ENCODE results near the gene PTGIR.

The PTGIR gene

DNA sequence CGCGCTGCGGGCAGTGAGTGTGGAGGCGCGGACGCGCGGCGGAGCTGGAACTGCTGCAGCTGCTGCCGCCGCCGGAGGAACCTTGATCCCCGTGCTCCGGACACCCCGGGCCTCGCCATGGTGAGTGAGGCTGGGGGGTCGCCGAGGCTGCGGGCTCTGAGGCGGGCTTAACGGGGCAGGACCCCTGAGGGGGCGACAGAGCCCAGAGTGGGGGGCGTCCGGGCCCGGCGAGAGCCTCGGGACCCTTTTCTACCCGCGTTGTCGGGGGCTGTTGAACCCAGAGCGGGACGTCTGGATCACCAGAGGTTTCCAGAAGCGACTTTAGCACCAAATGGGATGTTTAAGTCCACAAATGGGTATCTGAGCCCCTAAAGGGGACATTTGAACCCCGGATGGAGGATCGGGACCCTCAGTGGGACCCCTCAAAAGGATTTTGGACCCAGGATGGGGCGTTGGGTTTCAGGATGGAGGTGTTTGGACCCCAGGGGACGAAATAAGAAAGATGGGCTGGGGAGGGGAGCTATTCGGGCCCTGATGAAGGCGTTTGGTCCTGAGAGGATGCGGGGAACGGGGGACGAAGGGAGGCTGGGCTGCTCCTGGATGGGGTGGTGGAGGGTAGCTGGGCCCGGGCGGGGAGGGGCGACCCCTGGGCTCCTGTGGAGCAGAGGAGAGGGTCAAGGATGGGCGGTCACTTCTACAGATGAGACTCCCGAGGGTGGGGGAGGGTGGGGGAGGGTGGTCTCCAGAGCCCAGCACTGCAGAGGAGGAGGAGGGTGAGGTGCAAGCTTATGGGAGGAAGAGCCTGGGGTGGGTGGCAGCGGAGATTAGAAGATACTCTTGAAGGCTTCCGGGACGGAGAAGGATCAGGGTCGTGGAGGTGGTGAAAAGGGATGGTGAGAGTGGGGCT lies 23.3 kb downstream of the PTGIR start, which contains the start of gene CALM3:
Gene CALM3 (plus strand): TSS at position 13 of the 907 bp plus-strand sequence. CDS start 105 bp downstream, at position 118.
- no peak for DNase-seq (ENCODE audit: low read depth in 2 of 2, low spot score in 1 of 2)

DNA sequence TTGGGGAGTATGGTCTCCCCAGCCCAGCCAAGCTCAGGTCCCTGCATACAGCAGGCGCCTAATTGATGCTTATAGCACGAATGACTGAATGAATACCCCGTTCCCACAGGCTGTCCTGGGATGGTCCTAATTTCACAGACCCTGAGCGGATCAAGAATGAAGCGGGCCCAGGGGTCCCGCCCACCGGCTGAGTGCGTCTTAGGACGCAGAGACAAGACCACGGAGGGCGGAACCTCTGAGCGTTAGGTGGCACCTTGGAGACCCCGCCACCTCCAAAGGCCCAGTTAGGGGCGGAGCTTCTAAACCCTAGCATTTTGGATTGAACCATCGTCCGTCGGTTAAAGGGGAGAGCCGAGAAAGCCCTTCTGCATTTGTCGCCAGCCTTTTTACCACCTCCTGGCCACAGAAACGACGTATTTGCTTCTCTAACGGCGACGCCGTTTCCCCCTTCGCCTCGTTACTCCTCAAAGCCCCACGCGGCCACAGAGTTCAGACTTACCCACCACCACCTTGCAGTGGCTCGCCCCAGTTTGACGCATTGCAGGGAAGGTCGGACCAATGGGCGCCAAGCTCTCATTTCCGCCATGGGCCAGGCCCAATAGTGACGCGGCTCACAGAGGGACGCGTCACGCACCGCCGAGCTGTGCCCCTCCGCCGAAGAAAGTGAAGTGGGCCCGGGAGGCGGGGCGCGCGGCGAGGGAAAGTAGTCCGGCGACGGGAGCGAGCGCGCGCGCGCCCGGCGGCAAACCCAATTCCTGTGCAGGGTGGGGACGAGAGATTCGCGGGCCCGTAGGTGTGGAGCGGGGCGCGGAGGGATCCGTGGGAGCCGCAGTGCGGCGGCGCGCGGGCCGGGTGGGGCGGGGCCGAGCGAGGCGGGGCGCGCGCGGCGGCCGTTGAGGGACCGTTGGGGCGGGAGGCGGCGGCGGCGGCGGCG lies 24.2 kb downstream of the PTGIR start:
- DNase-seq (ENCODE audit: low read depth in 2 of 2, low spot score in 1 of 2) = peak; percentile 91 to 97

DNA sequence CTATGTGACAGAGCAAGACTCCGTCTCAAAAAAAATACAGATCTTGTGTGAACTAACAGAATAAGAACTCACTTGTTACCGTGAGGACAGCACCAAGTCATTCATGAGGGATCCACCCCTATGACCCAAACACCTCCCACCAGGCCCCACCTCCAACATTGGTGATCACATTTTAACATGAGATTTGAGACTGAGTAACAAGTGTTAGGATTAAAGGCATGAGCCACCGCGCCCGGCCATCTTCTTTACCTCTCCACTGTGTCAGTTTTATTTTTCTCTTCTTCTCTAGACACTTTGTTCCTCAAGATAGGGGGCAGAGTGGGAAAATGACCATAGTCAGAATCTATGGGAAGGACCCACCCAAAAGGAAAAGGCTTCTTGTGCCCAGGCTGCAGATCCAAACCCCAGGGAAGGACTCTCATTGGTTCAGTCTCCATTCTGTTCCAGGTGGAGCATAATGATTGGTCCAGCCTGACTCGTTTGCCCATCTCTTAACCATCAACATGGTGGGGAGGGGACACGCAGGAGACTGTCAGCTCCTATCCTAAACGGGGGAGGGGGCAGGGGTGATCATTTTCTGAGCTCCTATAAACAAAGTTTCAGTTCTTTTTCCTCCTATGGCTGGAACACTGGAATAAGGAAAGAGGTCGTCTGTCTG lies 25.0 kb downstream of the PTGIR start:
- no peak for DNase-seq (ENCODE audit: low read depth in 2 of 2, low spot score in 1 of 2)

DNA sequence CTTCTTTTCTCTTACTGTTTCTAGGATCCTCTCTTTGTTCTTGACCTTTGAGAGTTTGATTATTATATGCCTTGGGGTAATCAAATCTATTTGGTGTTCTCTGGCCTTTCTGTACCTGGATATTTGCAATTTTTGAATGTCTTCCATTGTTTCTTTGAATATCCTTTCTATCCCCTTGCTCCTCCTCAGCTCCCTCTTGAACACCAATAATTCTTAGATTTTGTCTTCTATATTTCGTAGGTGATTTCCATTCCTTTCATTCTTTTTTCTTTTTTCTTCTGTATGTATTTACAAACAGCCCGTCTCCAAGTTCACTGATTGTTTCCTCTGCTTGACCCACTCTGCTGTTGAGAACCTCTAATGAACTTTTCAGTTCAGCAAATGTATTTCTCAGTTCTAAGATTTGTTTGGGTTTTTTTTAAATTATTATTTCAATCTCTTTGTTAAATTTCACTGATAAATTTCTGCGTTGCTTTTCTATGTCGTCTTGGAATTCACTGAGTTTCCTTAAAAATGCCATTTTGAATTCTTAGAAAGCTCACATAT lies 26.4 kb downstream of the PTGIR start:
- no peak for DNase-seq (ENCODE audit: low read depth in 2 of 2, low spot score in 1 of 2)

DNA sequence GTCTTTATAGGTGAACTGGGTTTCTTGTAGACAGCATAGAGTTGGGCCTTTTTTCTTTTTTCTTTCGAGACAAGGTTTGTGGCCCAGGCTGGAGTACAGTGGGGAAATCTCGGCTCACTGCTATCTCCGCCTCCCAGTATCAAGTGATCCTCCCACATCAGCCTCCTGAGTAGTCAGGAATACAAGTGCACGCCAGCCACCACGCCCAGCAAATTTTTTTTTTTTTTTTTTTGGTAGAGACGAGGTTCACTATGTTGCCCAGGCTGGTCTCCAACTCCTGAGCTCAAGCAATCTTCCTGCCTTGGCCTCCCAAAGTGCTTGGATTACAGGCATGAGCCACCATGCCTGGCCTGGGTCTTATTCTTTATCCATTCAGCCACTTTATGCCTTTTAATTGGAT lies 28.9 kb downstream of the PTGIR start:
- DNase-seq (ENCODE audit: low read depth in 2 of 2, low spot score in 1 of 2) = no peak

DNA sequence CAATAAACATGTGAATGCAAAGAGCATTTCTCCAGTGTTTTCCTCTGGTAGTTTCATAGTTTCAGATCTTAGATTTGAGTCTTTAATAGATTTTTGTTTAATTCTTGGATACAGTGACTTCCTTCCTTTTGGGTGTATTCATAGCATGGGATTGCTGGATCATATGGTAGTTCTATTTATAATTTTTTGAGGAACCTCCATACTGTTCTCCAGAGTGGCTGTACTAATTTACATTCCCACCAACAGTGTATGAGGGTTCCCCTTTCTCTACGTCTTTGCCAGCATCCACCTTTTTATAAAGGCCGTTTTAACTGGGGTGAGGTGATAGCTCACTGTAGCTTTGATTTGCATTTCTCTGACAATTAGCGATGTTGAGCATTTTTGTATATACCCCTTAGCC lies 33.0 kb downstream of the PTGIR start:
- no peak for DNase-seq (ENCODE audit: low read depth in 2 of 2, low spot score in 1 of 2)

DNA sequence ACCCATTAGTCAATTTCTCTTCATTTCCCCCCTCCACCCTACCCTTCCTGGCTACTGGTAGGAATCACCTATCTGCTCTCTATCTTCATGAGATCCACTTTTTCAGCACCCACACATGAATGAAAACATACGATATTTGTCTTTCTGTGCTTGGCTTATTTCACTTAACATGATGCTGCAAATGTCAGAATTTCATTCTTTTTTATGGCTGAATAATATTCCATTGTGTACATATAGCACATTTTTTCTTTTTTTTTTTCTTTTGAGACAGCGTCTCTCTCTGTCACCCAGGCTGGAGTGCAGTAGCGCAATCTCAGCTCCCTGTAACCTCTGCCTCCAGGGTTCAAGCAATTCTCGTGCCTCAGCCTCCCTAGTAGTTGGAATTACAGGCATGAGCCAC lies 33.6 kb downstream of the PTGIR start:
- DNase-seq (ENCODE audit: low read depth in 2 of 2, low spot score in 1 of 2) = no peak

DNA sequence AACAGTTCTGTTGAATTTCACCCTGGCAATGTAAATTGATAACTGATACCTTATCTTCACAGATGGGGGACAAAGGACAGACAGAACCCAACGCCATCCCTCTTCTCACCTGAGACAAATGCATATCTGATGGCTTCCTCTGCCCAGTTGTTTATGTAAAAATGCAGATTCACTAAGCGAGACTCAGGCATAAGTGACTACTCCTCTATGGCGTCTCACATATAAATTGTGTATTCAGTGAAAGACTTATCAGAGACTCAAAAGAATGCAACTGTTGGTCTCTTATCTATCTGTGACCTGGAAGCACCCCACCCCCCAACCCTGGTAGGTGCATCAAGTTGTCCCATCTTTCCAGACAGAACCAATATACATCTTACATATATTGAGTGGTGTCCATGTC lies 37.0 kb downstream of the PTGIR start:
- DNase-seq (ENCODE audit: low read depth in 2 of 2, low spot score in 1 of 2) = no peak

DNA sequence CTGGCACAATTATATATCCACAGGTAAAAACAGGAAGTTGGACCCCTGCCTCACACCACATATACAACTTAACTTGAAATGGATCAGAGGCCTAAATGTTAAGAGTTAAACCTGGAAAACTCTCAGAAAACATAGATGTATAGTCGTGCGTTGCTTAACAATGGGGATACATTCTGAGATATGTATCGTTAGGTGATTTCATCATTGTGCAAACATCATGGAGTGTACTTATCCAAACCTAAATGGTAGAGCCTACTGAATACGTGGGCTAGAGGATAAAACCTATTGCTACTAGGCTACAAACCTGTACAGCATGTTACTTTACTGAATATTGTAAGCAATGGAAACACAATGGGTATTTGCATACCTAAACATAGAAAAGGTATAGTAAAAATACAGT lies 38.6 kb downstream of the PTGIR start:
- DNase-seq (ENCODE audit: low read depth in 2 of 2, low spot score in 1 of 2) = no peak

DNA sequence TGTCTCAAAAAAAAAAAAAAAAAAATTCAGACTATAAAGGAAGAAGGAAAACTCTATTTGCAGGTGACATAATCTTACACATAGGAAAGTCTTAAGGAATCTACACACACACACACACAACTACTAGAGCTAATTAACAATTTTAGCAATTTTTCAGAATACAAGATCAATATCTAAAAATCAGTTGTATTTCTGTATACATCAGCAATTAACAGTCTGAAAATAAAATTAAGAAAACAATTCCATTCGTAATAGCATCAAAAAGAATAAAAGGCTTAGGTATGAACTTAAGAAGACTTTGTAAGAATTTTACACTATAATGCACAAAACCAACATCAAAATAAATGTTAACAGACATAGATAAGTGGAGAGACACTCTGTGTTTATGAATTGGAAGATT lies 39.4 kb downstream of the PTGIR start:
- DNase-seq (ENCODE audit: low read depth in 2 of 2, low spot score in 1 of 2) = no peak

DNA sequence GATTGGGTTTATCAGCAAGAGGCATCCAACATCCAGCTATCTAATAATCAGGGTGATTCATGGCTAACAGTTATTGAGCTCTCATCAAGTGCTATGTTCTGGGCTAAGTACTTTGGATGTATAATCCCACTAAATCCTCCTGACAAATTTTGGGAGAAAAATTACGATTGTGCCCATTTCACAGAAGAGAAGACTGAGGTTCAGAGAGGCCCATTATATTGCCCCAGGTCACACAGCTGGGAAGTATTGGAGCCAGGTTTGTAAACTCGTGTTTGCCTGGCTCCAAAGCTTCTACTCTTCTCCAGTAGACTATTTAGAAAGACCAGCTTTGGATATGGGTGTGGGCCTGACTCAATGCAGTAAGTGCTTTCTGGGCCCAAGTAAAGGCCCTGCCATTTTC lies 44.6 kb downstream of the PTGIR start:
- DNase-seq (ENCODE audit: low read depth in 2 of 2, low spot score in 1 of 2) = no peak

DNA sequence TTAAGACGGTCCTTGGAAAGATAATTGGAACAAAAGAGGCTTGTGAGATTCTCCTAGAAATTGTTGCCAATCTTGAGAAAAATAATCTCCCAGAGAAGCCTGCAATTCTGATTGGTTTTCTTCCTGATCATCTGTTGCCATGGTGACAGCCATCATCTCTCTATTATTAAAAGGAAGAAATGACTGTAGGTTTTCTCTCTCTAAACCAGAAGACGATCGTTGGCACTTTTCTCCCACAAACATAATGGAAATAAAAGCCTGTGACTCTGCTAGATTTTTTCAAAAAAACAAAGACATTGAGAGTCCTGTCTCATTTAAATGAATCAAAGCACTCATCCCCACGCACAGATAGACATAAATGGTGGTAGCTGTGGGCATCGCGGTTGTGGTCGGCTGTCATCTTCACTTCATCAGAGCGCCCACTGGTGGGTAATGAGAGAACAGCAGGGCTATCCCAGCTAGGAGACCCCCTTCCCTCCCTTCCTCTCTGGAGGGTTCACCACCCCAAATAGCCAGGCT lies 45.5 kb downstream of the PTGIR start:
- no peak for DNase-seq (ENCODE audit: low read depth in 2 of 2, low spot score in 1 of 2)

DNA sequence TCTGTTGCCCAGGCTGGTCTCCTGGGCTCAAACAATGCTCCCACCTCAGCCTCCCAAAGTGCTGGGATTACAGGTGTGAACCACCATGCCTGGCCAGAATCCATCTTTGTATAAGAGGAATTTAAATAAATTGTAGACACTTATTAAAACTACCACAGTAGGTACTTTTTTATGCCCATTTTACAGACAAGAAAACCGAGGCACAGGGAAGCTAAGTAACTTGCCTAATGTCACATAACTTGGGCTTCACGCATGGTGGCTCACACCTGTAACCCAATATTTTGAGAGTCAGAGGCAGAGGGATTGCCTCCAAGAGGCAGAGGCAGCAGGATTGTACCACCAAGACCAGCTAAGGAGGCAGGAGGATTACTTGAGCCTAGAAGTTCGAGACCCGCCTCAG lies 46.4 kb downstream of the PTGIR start:
- no peak for DNase-seq (ENCODE audit: low read depth in 2 of 2, low spot score in 1 of 2)

DNA sequence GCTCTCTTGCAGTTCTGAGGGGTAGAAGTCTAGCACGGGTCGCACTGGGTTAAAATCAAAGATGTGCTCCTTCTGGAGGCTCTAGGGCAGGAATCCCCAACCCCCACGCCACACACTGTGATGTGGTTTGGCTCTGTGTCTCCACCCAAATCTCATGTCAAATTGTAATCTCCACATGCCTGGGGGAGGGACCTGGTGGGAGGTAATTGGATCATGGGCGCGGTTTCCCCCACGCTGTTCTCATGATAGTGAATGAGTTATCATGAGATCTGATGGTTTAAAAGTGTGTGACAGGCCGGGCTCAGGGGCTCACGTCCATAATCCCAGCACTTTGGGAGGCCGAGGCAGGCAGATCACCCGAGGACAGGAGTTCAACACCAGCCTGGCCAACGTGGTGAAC lies 50.4 kb downstream of the PTGIR start:
- DNase-seq (ENCODE audit: low read depth in 2 of 2, low spot score in 1 of 2) = no peak

DNA sequence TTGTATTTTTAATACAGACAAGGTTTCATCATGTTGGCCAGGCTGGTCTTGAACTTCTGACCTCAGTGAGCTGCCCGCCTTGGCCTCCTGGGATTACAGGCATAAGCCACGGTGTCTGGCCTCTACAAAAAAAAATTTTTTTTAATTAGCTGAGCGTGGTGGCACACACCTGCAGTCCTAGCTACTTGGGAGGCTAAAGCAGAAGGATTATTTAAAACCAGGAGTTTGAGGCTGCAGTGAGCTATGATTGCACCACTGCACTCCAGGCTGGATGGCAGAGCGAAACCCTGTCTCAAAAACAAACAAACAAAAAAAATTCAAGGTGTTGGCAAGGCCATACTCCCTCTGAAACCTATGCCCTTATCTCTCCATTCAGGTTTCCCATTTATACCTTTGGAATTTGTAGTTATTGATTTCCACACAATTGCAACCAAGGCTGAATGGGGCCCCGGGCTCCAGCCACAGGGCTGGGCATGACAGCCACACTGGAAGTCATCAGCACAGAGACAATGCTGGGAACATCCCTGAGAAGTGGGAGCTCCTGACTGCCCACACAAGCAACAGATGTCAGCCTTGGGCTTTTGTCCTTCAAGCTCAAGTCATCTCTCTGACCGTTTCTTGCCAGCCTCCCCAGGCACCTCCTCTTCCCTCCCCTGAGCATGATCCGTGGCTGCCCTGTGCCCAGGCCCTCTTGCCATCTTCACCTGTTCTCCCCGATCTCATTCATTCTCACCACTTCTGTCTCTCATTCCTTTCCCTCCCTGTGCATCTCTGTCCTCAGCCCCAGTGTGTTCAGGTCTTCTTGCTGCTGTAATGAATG lies 51.0 kb downstream of the PTGIR start:
- DNase-seq (ENCODE audit: low read depth in 2 of 2, low spot score in 1 of 2) = no peak

DNA sequence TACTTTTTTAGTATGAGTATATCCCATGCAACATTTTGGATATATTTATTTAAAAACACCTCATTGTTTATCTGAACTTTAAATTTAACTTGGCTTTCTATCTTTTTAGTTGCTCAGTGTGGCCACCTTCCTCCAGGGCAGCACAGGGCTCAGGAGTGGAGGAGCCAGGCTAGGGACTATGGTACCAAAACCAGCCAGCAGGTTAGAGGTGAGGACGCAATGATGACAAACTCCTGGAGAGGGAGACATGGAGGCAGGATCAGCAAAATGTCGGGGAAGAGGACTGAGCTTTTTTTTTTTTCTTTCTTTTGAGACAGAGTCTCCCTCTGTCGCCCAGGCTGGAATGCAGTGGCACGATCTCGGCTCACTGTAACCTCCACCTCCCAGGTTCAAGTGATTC lies 53.4 kb downstream of the PTGIR start:
- no peak for DNase-seq (ENCODE audit: low read depth in 2 of 2, low spot score in 1 of 2)
